HG03460 (cell line): Measurements from ENCODE around the gene LIPN.
"Not testable (repeated sequence)": the region's sequence is repeated elsewhere in the genome, so short reads cannot be mapped to it uniquely, and the experiment has no call there.

ENCODE experiments used
- ATAC-seq: cut with Tn5 transposase; IDR thresholded peaks from one replicate; pipeline ENCODE4 v1.9.1; 2021; ENCODE audit not compliant: unreplicated experiment

LIPN gene

GRCh38 chr10:88759366-88760101 lies at the start of gene LIPN:
TSS of gene LIPN (plus strand) at chr10:88760020. CDS start at chr10:88761406, 1,386 bp downstream.
- no peak for ATAC-seq

GRCh38 chr10:88715517-88715916 lies 44.3 kb upstream of the LIPN start:
- ATAC-seq, result no peak

- no peak for ATAC-seq
Observed at GRCh38 chr10:88721392-88721791, 38.4 kb upstream of the LIPN start.

GRCh38 chr10:88725798-88726197 lies 34.0 kb upstream of the LIPN start:
- no peak for ATAC-seq

DNA sequence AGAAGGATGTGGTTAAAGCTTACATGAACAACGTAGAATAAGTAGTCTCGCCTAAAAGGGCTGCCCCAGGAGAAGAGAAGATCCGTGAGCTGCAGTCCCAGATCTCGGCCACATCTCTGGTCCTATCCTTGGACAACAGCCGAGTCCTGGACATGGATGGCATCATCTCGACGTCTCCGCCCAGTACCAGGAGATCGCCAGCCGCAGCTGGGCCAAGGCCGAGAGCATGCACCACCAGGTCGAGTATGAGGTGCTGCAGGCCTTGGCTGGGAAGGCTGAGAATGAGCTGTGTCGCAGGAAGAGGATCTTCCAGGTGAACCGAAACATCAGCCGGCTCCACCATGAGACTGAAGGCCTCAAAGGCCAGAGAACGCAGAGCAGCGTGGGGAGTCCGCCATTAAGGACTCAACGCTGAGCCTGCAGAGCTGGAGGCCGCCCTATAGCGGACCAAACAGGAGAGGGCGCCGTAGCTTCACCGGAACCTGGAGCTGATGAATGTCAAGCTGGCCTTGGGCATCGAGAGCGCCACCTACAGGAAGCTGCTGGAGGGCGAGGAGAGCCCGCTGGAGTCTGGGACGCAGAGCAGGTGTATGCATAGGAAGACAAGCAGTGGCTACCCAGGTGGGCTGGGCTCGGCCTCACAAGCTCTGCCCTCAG lies 31.6 kb upstream of the LIPN start:
- no peak for ATAC-seq

- ATAC-seq, result no peak
Observed at GRCh38 chr10:88730864-88731263, 29.0 kb upstream of the LIPN start.

GRCh38 chr10:88731296-88731695 lies 28.5 kb upstream of the LIPN start:
- ATAC-seq, result no peak

GRCh38 chr10:88733215-88733614 lies 26.6 kb upstream of the LIPN start:
- ATAC-seq, result no peak

DNA sequence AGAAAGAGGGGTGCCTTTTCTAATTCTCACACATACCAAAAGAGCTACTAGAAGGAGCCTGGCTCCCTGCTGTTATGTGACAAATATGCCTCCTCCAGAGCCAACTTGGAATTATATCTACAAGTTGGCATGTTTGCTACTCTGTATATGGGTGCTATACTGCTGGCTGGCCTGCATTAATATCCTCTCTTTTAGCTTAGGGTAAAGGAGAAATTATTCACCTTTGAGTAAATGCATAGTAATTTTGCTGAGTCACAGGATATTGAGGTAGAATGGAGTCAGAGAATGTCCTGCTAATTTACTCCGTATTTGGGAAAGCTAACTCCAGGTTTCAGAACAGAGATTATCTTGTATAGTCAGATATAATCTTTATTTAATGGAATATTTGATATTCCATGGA lies 24.2 kb upstream of the LIPN start:
- no peak for ATAC-seq

- ATAC-seq, result not testable (repeated sequence)
Observed at GRCh38 chr10:88741921-88742320, 17.9 kb upstream of the LIPN start.

- ATAC-seq, result no peak
Observed at GRCh38 chr10:88742448-88742847, 17.4 kb upstream of the LIPN start.

DNA sequence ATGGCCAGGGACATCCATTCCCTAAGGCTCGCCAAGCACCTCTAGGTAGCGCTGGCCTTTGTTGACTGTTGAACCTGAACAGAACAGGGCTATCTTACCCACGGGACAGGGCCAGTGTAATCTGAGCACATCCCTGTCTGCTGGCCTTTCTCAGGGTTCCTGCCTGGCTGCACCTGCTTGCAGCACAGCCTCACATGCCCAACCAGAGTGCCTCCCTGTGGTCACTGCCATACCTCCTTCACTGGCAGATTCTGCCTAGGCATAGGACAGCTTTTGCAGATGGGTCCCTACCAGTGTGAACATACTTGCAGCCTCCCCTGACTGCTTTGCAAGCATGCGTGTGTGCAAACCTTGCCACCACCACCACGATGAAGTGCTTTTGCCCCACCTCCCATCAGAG lies 15.8 kb upstream of the LIPN start:
- ATAC-seq, result no peak

GRCh38 chr10:88745633-88746032 lies 14.2 kb upstream of the LIPN start:
- ATAC-seq, result no peak

- no peak for ATAC-seq
Observed at GRCh38 chr10:88754287-88754686, 5.5 kb upstream of the LIPN start.

GRCh38 chr10:88755753-88756152 lies 4.1 kb upstream of the LIPN start:
- ATAC-seq, result no peak

DNA sequence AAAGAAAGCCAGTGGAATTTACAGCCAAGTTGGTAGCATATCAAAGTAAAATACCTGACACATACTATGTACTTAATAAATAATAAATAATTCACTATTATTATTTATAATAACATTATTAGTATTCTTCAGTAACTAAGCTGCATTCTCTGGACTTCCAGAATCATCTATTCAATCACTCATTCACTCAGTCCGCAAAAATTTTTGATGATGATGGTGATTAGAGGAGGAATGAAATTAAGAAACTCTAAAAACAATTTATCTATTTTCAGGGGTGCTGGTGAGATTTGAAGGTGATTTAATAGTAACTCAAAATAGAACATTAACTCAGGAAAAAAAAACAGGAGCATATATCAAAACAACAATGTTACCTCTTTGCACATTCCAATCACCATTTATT lies 3.2 kb upstream of the LIPN start:
- no peak for ATAC-seq

DNA sequence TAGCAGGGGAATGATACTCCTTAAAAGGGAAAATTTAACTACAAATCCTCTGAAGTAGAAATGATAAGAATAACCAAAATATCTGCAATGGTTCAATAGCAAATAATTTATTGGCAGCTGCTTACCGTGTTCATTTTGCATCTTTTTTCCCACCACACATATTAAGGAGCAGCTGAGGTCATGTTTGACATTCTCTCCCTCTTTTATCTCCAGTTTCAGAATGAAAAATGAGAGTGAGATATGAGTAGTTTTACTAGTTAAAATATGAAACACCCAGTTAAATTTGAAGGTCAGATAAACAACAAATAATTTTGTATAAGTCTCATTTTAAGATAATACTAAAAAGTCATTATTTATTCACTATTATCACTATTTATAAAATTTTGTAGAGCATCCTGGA lies 3.1 kb downstream of the LIPN start:
- no peak for ATAC-seq

DNA sequence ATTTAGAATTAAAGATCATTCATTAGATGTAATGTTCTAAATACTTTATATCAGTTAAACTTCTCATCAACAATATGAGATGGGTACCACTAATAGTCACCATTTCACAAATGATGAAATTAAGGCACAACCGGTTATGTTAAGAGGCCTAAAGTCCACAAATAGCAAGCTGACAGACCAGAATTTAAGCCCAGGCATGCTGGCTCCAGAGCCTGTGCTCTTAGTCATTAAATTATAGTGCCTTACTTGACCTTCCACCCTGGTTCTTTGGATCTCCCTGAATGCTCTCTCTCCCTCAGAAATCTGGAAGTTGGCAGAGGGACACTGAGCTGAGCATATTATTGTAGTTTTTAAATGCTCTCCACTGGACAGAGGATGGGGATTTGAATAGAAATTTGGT lies 3.6 kb downstream of the LIPN start:
- ATAC-seq, result no peak

GRCh38 chr10:88764110-88764509 lies 4.3 kb downstream of the LIPN start:
- ATAC-seq, result no peak

GRCh38 chr10:88765816-88766215 lies 6.0 kb downstream of the LIPN start:
- ATAC-seq, result no peak

- no peak for ATAC-seq
Observed at GRCh38 chr10:88769384-88769783, 9.6 kb downstream of the LIPN start.

DNA sequence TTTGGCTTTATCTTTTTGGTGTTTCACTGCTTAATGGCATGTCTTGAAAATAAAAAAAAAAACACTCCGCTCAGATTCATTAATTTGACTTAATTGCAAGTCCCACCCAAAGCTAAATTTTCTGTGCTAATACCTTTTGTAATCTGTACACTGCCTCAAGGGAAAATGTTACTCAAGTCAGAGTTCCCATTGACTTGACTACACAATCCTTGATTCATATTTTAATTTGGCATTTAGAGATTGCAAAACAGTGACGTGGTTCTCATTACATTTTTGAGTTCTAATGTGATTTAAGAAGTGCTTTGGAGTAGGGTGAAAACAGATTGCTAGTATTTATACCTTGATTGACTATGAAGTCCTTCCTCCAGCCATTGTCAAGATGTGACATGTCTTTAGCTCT lies 21.4 kb downstream of the LIPN start:
- no peak for ATAC-seq

DNA sequence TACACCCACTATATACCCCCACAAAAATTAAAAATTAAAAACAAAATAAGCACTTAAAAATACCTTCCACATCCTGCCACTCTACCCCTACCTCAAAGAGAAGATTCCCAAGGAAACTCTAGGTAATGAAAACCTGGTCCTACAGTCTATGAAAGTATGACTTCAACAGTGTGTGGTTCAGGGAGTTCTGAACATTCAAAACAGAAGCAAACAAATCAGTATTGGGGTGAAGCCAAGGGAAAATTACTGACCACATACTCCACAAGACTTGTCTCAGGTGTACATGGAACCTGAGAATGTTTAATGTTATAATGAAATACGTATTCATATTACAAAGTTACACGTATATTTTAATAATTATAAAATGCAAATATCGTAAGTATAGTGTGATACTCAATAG lies 22.4 kb downstream of the LIPN start:
- ATAC-seq, result no peak
